ENCODE data around the gene SAC3D1. TPM values are rescaled to one million over a fixed set of nuclear protein-coding genes. Genes with fewer than 3 reads are reported as not detected.
A peak's percentile ranks its signal among the peaks of the same experiment; 100 is the strongest.

The SAC3D1 gene
- total and polyA plus RNA-seq, 2 donors from 2014 or later, result 6.8 to 13.4 TPM

DNA sequence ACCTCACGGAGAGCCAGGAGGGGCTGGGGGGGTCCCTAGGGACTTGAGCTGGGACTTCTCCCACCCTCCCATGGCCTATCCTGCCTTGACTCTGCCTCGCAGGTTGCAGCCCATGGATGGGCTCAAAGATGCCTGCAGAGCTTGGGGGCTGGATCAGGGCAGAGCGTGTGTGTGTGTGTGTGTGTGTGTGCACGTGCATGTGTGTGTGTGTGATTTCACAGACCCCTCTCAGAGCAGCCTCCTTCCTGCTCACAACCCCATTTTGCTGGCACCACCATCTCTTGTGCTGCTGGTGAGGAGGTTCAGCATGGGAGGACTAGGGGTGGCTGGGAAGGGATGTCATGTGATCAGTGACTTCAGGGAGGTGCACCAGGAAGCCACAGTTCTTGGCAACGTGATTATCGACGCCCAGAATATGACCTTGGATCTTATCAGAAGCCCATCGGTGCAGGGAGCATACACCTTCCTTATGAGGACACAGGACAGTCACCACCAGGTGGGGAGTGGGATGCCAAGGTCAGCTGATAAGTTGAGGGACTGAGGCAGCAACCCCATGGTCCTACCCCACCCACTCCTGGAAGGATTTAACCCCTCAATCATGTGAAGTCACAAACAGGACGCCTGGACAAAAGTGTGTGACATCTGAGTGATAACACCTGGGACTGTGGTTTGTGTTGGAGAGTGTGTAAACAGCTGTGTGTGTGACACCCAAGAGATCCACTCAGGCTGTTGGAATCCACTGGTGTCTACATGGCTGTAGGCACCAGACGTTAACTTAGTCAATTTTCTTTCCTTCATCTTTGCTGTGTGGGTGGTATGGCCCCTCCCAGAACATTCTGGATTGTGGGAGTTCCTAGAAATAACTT is 19.2 kb downstream of the SAC3D1 start:
- Histone ChIP-seq H3K27me3 (ENCODE audit: control insufficient read depth, insufficient read depth, low read length) (no peaks in the 10 kb centered on the region), H3K27ac (ENCODE audit: low read depth in 2 of 2, low read length in 2 of 2) (no peak overlapping the region), H3K9ac (ENCODE audit: low read length in 3 of 3) (no peak overlapping the region), H3K4me1 (ENCODE audit: control insufficient read depth in 2 of 3, insufficient read depth in 2 of 3, low read depth in 1 of 3, low read length in 3 of 3) (peaks cover 0 to 2% (median 0%) of the 10 kb centered on the region in 3 donors), H3K36me3 (ENCODE audit: control insufficient read depth in 2 of 3, insufficient read depth in 3 of 3, low read length in 3 of 3) (no peaks in the 10 kb centered on the region), H3K4me3 (ENCODE audit: low read length in 3 of 3) (no peak overlapping the region), H3K9me3 (ENCODE audit: control insufficient read depth in 2 of 3, insufficient read depth in 1 of 3, low read length in 3 of 3) (no peaks in the 10 kb centered on the region)
- FAIRE-seq, result no peak
- intact Hi-C loops (cut with DNase I), result no loop called here
- peak in 1 of 5 donors; percentile 41 for DNase-seq
- TF ChIP-seq CTCF (IDR thresholded peaks at IDR 0.05; ENCODE audit: borderline replicate concordance, extremely low read depth, insufficient read depth), result no peak

DNA sequence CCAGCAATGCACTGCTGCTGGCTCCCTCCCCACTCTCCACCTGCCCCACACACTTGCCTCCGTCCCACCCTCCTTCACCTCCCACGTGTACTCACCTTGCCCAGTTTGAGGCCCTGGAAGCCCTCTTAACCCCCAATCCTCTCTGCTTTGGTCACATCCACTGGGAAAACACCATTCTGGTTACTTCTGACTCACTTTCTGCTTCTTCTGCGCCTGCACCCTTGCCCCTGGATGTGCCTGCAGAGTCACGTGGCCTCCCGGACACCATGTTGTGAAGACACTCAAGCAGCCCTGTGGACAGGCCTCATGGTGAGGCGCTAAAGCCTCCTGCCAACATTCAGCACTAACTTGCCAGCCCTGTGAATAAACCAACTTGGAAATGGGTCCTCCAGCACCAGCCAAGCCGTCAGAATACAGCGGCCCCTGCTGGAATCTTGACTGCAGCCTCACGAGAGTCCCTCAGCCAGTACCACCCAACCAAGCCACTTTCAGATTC is 20.0 kb downstream of the SAC3D1 start:
- Histone ChIP-seq H3K27me3 (ENCODE audit: control insufficient read depth, insufficient read depth, low read length) (no peaks in the 10 kb centered on the region), H3K36me3 (ENCODE audit: control insufficient read depth in 2 of 3, insufficient read depth in 3 of 3, low read length in 3 of 3) (no peaks in the 10 kb centered on the region), H3K9me3 (ENCODE audit: control insufficient read depth in 2 of 3, insufficient read depth in 1 of 3, low read length in 3 of 3) (no peaks in the 10 kb centered on the region), H3K4me3 (ENCODE audit: low read length in 3 of 3) (no peak overlapping the region), H3K9ac (ENCODE audit: low read length in 3 of 3) (no peak overlapping the region), H3K4me1 (ENCODE audit: control insufficient read depth in 2 of 3, insufficient read depth in 2 of 3, low read depth in 1 of 3, low read length in 3 of 3) (peaks cover 0 to 2% (median 0%) of the 10 kb centered on the region in 3 donors), H3K27ac (ENCODE audit: low read depth in 2 of 2, low read length in 2 of 2) (no peak overlapping the region)
- FAIRE-seq (no peak), DNase-seq (no peak)
- TF ChIP-seq CTCF (IDR thresholded peaks at IDR 0.05; ENCODE audit: borderline replicate concordance, extremely low read depth, insufficient read depth), result peak; percentile 12
- intact Hi-C loops (cut with DNase I), result no loop called here

DNA sequence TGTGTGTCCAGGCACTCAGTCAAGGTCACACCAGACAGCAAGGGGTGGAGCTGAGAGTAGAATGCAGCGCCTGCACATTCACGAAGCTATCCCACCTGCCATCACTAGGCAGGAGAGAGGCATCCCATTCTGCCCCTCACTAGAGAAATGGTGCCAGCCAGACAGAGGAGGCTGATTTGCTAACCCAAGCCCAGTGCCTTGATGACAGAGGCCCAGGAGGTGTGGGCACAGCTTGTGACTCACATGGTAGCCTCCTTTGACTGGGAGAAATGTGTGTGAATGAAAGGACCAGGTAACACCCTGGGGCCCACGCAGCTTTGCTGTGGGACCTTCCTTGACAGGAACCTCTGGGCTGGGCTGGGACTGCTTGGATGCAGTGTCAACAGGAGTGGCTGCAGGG is 22.5 kb downstream of the SAC3D1 start:
- DNase-seq, result no peak

More for the DNA sequence above, 22.5 kb downstream of the SAC3D1 start:
- intact Hi-C loops (cut with DNase I), result no loop called here
- Histone ChIP-seq H3K4me1 (ENCODE audit: control insufficient read depth in 2 of 3, insufficient read depth in 2 of 3, low read depth in 1 of 3, low read length in 3 of 3) (peaks cover 0 to 2% (median 0%) of the 10 kb centered on the region in 3 donors), H3K4me3 (ENCODE audit: low read length in 3 of 3) (no peak overlapping the region), H3K9me3 (ENCODE audit: control insufficient read depth in 2 of 3, insufficient read depth in 1 of 3, low read length in 3 of 3) (no peaks in the 10 kb centered on the region), H3K9ac (ENCODE audit: low read length in 3 of 3) (no peak overlapping the region), H3K36me3 (ENCODE audit: control insufficient read depth in 2 of 3, insufficient read depth in 3 of 3, low read length in 3 of 3) (no peaks in the 10 kb centered on the region), H3K27me3 (ENCODE audit: control insufficient read depth, insufficient read depth, low read length) (no peaks in the 10 kb centered on the region), H3K27ac (ENCODE audit: low read depth in 2 of 2, low read length in 2 of 2) (no peak overlapping the region)
- no peak for TF ChIP-seq CTCF (IDR thresholded peaks at IDR 0.05; ENCODE audit: borderline replicate concordance, extremely low read depth, insufficient read depth)
- FAIRE-seq, result no peak
